Hepatic stellate cell (primary cell): ENCODE measurements around the gene SBK2.

ENCODE experiments used
- DNase-seq: peaks from one replicate; pipeline ENCODE4 v3.0.0; 2011; ENCODE audit warnings: low spot score

SBK2 gene

DNA sequence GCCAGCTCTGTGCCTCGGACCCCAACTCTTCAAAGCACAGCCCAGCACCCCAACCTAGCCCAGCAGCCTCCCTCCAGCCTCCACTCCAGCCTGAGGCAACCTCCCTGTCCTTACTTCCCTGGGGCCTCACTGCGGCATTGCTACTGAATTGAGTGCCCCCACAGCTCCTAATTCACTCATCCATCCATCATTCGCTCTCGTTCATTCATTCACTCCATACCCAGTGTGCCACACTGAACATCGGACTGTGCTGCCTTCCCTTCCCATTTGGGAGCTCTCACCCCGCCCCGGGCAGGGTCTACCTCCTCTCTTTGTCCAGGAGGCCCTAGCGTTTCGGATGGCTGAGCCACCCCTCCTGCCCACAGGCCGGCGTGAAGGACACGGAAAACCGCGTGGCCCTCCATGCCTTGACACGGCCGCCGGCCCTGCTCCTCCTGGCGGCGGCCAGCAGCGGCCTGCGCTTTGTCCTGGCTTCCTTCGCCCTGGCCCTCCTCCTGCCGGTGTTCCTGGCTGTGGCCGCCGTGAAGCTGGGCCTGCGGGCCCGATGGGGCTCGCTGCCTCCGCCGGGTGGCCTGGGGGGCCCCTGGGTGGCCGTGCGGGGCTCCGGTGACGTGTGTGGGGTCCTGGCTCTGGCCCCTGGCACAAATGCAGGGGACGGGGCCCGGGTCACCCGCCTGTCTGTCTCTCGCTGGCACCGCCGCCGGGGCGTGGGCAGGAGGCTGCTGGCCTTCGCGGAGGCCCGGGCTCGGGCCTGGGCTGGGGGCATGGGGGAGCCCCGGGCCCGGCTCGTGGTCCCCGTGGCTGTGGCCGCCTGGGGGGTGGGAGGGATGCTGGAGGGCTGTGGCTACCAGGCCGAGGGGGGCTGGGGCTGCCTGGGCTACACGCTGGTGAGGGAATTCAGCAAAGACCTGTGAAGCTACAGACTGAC is 50.6 kb downstream of the SBK2 start:
- no peak for DNase-seq

DNA sequence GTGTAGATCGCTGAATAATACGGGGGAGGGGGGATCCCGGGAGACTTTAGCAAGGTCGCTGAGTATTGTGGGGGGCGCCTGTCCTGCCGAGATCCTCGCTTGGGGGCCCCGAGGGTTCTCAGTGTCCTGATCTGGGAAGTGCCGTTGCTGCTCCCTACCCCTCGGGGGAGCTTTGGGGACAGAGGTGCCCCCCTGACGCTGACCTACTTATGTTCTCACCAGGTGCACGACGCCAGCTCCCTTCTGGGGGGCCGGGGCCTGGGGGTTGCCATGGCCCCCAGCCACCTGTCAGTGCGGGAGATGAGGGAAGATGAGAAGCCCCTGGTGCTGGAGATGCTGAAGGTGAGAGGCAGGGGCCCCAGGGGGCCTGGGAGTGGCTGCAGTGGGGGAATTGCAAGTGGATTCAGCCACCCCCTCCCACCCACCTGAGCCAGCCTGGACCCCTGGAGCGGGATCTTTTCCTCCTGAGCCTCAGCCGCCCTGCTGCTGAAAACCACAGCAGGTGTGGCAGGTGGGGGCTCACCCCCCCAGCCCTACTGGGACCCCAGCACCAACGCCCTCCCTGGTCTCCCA is 51.4 kb downstream of the SBK2 start:
- no peak for DNase-seq

DNA sequence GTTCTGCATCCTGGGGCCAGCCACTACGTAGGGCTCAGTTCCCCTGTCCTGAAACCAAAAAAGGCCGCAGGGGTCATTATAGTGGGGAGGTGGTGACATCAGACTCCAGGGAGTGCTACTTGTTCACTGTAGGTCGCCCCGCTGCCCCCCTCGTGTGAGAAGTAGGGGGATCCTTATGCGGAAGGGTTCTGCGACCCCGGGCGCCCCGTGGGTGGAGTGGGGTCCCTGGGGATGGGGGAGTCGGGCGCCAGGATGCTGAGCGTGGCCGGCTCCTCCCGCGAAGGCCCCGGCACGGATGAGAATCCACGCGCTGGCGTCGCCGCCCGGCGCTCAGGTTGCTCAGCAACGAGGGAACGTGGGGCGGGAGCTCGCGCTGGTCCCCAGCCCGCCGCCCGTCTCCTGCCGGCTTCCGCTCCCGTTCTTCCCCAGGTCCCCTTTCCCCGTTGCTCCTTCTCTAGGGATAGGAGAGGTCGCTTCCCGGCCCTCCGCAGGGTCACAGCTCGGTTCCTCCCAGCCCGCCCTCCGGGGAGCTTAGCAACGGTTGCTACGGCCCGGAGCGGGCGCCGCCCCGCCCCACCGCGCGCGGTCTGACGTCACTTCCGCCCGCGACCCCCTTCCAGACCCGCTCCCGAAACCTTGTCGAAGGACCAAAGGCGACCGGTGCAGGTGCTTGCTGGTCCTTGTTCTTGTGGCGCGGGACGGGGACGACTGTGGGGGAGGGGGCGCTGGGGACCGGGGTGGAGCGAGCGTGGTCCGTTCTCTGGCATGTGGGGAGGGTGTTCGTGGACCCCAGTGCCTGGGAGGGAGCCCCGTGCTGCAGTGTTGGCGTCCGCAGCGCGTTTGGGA is 52.1 kb downstream of the SBK2 start, which contains the start of gene NAT14:
Gene NAT14 (plus strand): TSS at position 596 of the 846 bp plus-strand sequence. CDS start 521 bp downstream, outside the sequence.
- DNase-seq: peak; percentile 89

DNA sequence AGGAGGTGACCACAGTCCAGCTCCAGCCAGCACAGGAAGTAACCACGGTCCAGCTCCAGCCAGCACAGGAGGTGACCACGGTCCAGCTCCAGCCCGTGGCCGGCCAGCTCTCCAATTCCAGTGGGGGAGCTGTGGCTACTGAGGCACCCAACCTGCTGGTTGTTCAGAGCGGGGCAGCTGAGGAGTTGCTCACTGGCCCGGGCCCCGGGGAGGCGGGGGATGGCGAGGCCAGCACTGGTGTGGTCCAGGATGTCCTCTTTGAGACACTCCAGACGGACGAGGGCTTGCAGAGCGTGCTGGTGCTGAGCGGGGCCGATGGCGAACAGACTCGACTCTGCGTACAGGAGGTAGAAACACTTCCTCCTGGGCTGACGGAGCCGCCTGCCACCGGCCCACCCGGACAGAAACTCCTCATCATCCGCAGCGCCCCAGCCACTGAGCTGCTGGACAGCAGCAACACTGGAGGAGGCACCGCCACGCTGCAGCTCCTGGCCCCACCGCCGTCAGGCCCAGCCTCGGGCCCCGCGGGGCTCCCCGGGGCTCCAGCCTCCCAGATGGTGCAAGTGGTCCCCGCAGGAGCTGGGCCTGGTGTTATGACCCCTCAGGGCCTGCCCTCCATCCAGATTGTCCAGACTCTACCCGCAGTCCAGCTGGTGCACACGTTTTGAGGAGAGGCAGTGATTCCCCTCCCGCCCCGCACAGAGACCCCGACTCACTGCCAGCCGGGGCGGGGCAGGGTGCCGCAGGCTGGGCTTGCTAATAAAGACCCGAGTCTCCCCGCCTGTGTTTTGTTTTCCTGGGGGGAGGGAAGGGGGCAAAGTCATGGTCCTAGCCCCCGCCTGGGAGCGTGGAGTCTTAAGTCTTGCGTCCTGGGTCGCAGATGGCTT is 53.0 kb downstream of the SBK2 start:
- no peak for DNase-seq

DNA sequence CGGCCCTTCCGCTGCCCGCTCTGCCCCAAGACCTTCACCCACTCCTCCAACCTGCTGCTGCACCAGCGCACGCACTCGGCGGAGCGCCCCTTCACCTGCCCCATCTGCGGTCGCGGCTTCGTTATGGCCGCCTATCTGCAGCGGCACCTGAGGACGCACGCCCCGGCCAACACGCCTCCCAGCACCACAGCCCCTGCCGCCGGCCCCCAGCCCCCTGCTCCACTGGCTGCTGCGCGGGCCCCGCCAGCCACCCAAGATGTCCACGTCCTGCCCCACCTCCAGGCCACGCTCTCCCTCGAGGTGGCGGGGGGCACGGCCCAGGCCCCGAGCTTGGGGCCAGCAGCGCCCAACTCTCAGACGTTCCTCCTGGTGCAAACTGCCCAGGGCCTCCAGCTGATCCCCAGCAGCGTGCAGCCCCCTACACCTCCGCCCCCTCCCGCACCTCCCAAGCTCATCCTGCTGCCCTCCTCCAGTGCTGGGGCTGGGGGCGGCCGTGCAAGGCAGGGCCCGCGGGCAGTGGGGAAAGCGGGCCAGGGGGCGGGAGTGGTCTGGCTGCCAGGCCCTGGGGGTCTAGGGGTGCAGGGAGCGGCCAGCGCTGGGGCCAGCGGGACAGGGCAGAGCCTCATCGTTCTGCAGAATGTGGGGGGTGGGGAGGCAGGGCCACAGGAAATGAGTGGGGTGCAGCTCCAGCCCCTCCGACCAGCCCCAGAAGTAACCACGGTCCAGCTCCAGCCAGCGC is 53.8 kb downstream of the SBK2 start:
- DNase-seq: no peak

DNA sequence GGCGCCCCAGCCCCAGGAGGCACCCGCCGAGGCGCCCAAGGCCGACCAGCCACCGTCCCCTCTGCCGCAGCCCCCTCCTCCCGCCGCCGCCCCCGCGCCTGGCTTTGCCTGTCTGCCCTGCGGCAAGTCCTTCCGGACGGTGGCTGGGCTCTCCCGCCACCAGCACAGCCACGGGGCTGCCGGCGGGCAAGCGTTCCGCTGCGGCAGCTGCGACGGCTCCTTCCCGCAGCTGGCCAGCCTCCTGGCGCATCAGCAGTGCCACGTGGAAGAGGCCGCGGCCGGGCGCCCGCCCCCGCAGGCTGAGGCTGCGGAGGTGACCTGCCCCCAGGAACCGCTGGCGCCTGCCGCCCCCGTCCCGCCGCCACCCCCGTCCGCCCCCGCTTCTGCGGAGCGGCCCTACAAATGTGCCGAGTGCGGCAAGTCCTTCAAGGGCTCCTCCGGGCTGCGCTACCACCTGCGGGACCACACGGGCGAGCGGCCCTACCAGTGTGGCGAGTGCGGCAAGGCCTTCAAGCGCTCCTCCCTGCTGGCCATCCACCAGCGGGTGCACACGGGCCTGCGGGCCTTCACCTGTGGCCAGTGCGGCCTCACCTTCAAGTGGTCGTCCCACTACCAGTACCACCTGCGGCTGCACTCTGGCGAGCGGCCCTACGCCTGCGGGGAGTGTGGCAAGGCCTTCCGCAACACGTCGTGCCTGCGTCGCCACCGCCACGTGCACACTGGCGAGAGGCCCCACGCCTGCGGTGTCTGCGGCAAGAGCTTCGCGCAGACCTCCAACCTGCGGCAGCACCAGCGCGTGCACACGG is 54.6 kb downstream of the SBK2 start:
- DNase-seq: no peak

DNA sequence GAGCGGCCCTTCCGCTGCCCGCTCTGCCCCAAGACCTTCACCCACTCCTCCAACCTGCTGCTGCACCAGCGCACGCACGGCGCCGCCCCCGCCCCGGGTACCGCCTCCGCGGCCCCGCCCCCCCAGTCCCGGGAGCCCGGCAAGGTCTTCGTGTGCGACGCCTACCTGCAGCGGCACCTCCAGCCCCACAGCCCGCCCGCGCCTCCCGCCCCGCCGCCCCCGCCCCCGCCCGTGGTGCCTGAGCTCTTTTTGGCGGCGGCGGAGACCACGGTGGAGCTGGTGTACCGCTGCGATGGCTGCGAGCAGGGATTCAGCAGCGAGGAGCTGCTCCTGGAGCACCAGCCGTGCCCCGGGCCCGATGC is 55.2 kb downstream of the SBK2 start:
- DNase-seq: no peak

DNA sequence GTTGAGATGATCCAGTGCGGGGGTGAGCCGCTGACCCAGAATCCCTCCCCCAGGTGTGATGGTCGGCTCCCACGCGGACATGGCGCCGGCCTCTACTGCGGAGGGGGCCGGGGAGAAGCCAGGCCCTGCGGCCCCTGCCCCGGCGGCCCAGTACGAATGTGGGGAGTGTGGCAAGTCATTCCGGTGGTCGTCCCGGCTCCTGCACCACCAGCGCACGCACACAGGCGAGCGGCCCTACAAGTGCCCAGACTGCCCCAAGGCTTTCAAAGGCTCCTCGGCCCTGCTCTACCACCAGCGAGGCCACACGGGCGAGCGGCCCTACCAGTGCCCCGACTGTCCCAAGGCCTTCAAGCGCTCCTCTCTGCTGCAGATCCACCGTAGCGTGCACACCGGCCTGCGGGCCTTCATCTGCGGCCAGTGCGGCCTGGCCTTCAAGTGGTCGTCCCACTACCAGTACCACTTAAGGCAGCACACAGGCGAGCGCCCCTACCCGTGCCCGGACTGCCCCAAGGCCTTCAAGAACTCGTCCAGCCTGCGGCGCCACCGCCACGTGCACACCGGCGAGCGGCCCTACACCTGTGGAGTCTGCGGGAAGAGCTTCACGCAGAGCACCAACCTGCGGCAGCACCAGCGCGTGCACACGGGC is 55.7 kb downstream of the SBK2 start:
- DNase-seq: no peak

DNA sequence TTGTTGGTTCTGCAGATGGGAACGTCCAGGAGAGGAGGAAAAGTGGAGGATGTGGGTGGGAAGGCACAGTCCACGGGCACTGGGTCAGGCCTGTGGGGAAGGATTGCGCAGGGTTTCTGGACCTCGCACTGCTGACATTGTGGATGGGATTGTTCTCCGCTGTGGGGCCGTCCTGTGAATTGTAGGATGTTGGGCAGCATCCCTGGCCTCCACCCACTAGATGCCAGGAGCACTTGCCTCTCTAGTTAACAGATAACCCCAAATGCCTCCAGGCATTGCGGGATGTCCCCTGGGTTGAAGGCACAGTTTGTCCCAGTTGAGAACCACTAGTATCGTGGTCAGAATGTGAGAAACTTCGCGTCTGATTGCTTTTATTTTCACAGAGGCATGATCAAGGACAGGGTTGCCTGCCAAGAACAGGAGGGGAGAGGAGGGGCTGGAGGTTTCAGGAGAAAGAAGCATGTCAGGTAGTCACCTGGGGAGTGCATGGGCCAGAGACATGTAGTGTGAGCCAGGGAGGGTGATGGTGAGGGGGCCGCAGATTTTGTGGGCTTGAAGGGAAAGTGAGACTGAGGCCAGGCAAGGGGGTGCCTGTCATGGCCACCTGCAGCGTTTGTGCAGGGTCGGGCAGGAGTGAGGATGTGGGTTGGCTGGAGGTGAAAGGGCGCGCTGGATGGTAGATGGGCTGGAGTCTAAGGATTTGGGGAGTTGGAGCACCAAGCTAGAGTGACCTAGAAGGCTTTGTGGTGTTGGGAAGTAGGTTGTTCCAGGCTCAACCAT is 57.3 kb downstream of the SBK2 start:
- no peak for DNase-seq

DNA sequence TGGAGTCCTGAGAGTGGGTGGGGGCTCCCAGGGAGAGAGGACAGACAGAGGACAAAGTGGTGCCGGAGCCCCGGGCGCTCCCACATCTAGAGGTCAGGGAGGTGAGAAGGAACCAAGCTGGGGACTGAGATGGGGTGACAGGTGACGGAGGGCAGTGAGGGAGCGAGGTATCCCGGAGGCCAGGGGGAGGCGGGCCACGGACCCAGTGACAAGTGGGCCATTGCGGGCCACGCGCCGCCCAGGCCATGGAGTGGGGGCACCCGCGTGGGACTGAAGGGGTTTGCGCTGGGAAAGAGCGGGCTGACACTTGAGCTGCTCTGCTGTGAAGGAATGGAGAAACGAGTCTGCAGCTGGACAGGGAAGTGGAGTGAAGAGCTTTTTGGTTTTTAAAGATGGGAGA is 57.9 kb downstream of the SBK2 start:
- DNase-seq: no peak
